Activated CD4-positive, alpha-beta T cell treated with anti-CD3 and anti-CD28 coated beads for 4 hours (primary cell): ENCODE measurements around the gene KIFC1.

Source experiments
- DNase-seq, 2 donors: peaks; one replicate each; pipeline ENCODE4 v3.0.0-alpha.2; 2020

Gene KIFC1

DNA sequence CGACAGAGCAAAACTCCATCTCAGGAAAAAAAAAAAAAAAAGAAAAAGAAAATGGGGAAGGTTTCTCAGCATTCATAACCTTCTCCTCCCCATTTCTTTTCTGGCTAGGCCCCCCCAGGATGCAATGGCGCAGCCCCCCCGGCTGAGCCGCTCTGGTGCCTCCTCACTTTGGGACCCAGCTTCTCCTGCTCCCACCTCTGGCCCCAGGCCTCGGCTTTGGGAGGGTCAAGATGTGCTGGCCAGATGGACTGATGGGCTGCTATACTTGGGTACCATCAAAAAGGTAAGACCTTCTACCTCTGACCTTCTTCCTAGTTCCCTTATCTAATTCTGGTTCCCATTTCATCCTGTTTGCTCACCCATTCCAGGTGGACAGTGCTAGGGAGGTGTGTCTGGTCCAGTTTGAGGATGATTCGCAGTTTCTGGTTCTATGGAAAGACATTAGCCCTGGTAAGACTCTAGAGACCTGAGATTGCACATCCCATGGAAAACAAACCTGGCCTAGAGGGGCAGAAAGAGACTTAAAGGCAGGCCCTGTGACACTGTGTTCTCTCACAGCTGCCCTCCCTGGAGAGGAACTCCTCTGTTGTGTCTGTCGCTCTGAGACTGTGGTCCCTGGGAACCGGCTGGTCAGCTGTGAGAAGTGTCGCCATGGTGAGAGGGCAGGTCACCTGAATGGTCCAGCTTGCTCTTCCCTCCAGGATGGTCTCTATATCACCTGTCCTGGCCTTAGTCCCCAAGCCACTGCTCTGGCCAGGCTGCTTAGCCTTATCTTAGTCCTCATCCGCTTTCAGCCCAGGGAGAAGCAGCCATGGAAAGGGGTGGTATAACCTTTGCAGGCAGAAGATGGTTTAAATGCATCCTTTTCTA, 20.8 kb downstream of the KIFC1 start:
- no peak for DNase-seq

DNA sequence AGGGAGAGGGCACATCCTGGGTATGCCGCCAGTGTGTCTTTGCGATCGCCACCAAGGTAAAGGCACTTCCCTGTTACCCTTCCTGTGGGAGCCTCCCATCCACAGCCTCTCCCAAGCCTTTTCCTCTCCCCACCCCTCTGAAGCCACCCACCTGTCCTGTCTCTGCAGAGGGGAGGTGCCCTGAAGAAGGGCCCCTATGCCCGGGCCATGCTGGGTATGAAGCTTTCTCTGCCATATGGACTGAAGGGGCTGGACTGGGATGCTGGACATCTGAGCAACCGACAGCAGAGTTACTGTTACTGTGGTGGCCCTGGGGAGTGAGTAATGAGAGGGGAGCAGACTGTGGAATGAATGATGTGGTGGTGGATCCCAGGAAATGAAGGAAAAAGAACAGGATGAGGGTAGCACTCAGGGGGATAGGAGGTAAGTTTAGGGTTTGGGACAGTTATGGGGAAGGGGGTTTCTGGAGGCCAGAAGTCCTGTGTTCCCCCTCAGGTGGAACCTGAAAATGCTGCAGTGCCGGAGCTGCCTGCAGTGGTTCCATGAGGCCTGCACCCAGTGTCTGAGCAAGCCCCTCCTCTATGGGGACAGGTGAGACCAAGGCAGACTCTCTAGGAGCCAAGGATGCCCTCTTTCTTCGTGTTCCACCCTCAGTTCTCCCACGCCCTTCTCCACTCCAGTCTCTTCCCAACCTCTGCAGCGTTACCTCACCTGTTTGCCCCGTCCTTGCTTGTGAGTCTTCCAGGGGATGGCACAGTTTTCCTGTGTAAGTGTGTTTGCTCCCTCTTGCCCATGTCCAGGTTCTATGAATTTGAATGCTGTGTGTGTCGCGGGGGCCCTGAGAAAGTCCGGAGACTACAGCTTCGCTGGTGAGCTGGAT, 21.9 kb downstream of the KIFC1 start:
- DNase-seq = no peak

DNA sequence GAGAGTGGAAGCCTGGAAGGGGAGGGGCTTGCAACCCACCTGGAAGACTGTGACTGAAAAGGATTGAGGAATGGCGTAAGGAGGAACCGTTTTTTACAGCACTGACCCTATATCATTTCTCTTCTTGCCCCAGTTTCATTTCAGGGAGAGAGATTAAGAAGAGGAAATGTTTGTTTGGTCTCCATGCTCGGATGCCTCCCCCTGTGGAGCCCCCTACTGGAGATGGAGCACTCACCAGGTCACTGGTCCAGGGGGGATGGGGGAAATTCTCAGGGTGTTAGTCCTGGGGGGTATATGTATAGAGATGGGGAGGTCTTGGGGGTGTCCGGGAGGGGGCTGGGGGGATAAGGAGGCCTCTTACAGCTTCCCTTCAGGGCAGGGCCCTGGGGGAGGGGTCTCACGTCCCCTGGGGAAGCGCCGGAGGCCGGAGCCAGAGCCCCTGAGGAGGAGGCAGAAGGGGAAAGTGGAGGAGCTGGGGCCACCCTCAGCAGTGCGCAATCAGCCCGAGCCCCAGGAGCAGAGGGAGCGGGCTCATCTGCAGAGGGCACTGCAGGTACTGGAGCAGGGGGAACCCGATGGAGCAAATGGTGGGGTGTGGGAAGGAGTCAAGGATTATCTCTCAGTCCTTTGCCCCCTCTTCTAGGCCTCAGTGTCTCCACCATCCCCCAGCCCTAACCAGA, 23.1 kb downstream of the KIFC1 start:
- DNase-seq = no peak

DNA sequence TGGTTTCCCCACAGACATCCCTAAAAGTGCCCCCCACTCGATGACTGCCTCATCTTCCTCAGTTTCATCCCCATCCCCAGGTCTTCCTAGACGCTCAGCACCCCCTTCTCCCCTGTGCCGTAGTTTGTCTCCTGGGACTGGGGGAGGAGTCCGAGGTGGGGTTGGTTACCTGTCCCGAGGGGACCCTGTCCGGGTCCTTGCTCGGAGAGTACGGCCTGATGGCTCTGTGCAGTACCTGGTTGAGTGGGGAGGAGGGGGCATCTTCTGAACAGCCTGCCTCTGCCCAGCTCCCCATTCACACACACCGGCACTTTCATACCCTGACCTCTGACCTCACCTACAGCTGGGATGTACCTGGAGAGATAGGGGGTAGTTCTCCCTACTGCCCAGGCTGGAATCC, 24.2 kb downstream of the KIFC1 start:
- DNase-seq = no peak

DNA sequence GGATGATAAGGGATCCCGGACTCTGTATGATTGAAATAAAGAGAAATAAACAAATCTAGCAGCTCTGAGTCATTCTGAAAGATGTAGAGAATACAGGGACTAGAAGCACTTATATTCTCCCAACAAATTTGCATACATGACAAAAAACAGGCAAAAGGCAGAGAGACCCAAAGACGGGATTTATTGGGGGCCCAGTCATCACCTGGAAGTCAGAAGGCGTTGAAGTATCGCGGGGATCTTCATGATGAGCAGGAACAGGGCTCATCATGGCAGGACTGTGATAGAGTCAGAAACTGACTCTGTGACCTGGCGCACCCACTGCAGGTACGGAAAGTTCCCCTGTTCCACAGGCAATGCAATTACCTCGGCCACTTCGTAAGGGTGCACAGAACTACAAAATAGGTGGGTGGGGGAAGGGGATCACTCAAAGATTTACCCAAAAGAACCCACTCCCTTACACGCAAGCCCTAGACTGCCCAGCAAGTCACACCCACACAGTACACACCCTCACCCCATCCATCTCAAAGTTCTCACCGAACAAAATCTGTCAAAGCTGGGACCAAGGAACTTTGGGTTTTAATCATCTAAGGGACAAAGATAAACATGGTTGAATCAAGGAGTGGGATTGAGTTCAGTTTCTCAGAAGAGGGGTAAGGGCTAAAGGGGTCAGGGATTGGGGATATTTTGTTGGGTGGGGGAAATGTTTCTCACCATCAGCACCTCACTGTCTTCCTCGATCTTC, 24.9 kb downstream of the KIFC1 start:
- DNase-seq = no peak

DNA sequence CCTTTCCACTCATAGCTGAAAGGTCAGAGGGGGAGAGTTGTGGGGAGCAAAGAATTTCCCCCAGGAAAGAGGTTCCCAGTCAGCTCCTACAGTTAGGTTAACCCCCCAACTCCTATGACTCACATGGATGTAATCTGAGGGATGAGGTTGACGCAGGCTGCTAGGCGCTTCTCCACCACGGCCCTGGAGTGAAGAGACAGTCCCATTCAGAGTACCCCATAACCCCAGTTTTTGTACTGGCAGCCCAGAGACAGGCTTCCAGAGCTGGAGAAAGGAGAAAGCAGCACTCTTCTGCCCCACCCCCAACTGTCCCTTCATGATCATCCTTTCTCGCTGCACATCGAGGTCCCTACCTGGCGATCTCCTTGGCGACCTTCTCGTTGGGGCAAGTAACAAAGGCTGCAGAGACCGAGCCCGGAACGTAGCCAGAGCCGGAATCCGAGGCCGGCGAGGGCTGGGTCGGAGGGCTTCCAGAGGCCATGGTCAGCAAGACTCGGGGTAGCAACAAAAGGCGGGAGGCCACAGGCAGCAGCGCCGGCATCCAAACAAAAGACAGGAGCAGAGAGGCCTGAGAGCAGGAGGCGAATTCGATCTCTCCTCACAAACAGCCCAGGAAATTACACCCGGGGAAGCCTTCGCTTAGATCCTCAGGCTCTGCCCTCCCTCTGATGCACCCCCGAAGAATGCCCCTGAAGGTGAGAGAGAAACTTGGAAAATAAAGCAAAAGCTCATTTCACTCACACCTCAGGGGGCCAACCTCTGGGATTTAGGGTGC, 25.7 kb downstream of the KIFC1 start:
- DNase-seq = no peak

DNA sequence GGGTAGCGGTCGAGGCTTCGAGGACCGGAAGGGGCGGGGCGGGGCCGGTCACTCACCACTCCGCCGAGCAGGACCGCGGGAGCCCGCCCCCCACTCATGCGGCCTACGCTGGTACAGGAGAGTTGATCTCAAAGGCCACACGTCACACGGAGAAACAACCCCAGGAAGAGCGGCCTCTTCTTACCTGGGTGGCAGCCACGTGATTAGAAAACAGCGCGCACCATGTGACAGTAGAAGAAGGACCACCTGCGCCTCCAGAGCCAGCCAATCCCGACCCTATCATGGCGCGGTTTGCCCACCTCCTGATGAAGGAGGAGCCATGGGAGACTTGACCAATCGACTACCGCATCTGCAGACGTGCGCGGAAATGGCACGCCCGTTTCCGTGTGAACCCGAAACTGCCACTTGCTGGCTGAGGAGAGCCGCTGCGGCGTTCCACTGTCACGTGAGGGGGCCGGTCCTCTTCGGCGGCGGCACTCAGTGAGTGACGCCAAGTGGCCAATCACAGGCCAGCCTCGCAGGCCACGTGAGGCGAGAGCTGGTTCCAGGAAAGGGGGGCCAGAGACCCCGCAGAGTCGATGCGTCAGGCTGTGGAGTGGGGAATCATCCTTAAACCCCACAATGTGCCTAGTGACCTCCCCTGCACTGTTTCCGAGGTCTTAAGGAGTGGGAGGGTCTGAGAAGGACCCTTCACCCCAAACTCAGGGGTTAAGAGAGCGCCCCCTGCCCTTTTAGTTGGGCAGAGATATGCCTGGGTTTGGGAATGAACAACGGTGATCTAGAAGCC, 26.5 kb downstream of the KIFC1 start, which contains the start of gene CUTA:
Gene CUTA, minus strand, starts transcription at position 205 of the 787 bp plus-strand sequence. Its CDS starts 107 bp downstream, at position 98.
- peak; percentile 96 to 99 for DNase-seq

DNA sequence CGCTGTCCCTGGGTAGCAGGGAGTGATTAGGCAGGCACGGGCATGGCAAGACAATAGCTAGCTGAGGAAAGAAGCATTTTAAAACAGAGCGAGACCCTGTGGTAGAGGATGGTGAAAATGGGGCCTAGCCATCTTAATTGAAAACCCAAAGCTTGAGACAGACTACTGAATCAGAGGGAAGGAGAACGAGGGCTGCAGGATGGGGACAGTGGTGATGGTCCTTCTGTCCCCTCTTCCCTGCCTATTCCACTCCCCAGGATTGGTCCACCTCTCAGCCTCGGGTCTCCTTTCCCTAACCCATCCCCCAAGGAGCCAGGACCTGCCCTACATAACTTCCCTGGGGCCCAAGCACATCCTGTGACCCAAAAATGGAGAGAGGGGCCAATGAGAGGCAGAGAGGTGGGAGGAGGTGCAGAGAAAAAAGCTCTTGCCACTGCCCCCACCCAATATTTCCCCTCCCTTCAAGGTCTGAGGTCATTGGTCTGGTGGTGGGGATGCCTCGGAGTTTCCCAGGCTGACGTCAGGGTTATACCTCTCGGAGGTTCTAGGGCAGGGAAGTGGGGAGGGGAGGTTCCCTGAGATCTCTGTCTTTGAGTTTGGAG, 27.2 kb downstream of the KIFC1 start:
- peak; percentile 51 to 55 for DNase-seq

DNA sequence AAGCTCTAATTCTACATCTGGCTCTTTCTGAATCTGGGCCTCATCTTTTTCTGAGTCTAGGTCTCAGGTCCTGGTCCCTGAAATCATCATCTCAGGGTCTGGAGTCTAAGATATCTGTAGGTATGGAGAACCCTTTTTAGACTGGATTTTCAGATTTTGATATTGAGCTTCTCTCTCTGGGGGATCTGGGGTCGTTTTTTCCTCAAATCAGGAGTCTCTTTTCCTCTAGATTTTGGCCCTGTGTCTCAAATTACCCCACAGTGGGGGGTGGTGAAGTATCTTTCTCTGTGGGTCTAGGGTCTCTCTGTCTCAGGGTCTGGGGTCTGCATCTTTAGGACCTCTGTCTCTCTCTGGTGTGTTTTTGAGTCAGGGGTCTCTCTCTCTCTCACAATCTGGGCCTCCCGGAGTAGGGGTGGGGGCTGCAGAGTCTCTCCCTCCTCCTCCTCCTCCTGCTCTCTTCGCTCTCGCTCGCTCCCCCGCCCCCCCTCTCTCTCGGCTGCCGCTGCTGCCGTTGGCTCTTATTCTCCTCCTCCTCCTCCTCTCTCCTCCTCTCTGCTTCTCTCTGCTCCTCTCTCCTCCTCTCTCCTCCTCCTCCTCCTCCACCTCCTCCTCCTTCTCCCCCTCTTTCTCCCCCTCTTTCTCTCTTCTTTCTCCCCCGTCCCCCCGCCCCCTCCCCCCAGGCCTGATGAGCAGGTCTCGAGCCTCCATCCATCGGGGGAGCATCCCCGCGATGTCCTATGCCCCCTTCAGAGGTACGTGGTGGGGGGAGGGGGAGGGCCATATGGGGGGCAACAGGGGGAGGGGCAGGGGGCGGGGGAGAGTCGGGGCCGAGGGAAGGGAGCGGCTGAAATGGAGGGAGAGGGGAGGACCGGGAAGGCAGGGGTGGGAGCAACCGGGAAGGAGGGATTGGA, 28.2 kb downstream of the KIFC1 start, which contains the start of gene SYNGAP1:
Gene SYNGAP1, plus strand, starts transcription at position 486 of the 911 bp plus-strand sequence. Its CDS starts 200 bp downstream, at position 686.
- DNase-seq = peak; percentile 51 to 53

DNA sequence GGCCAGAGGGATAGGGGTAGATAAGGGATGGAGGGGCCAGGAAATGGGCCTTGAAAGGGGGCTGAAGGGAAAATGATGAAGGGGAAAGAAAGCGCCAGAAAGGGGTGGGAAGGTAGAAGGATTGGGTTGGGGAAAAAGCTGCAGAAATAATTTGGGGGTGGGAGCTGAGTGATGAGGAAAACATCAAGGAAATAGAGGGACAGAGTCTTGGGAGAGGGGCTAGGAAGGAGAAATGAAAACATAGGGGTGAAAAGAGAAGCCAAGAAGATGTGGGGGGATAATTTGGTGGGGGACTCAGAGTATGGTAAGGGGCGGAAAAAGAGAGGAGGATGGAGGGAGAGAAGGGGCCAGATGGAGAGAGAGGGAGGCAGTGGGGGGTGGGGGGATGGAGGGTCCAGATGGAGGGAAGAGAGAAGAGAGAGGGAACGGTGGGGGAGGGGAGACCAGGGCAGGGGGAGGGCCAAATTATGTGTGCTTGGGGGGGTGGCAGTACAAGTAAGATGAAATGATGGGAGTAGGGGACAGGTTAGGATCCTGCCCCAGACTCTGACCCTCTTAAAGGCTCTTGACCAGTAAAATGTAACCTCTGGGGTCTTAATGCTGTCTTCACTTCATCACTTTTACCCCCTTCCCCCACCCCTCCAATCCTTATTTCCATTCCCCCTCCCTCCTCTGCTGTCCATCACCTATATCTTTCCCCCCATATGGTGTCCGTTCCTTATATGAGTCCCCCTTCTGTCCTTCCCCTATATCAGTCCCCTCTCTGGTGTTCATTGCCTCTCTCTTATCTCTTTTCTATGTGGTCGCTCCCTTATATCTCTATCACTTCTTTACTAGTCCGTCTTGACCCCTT, 29.1 kb downstream of the KIFC1 start:
- no peak for DNase-seq

DNA sequence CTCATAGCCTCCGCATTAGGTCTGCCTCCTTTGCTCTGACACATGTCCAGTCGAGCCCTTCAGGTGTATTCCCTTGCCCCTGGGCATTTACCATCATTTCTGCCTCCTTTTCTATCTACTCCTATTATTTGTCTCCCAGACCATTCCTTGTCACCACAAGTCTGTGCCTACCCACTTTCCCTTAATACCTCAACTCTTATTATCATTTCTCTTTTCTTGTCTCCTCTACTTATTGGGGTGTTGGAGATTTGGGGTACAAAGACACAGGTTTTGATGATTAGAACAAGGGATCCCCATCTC, 29.7 kb downstream of the KIFC1 start:
- DNase-seq = no peak

DNA sequence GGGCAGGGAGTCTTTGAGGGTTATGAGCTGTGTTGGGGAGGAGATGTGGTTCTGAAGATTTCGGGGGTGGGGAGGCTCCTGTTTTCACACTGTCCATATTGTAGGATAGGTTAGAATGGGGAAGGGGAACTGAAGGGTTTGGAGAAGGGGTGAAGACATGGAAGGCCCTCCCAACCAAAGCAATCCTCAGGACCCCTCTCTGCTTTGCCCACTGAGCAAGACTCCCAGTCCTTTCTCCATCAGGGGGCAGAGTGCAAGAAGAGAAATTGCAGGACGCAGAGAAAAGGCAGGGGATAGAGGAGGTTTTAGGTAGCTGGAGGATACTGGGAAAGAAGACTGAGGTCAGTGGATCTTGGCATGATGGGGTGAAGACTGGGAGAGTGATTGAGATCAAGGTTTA, 32.2 kb downstream of the KIFC1 start:
- DNase-seq = no peak

DNA sequence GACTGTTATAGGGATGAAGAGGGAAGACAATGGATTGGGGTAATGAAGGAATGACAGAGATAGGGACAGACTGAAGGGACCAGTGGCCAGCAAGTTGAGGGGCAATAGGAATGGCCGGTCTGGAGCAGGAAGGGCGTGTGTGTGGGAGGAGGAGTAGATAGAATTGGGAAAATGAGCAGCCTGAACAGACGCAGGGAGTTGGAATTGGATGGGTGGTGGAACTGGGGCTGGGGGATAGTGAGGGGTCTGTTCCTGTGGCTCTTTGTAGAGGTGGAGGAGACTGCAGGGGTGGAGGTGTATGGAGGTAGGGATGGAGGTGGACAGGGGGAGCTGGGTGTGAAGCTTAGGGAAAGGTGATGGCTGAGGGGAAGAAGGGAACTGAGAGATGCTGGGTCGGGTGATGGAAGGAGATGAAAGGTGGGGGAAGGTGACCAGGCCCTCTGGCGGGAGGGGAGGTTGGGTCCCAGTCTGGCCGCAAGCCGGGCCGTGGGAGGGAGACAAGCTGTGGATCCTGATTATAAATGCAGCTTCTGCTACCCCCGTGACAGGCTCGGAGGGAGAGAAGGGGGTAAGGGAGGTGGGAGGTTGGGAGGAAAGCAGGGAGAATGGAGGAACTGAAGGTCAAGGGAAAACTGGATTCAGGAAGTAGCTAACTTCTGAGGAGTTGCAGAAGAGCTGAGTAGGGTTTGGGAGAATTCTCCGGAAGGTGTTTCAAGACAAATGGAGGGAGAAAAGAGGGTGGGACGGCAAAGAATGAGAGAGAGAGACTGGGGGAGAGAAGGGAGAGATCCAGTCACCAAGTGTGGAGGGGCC, 33.4 kb downstream of the KIFC1 start:
- DNase-seq = no peak

DNA sequence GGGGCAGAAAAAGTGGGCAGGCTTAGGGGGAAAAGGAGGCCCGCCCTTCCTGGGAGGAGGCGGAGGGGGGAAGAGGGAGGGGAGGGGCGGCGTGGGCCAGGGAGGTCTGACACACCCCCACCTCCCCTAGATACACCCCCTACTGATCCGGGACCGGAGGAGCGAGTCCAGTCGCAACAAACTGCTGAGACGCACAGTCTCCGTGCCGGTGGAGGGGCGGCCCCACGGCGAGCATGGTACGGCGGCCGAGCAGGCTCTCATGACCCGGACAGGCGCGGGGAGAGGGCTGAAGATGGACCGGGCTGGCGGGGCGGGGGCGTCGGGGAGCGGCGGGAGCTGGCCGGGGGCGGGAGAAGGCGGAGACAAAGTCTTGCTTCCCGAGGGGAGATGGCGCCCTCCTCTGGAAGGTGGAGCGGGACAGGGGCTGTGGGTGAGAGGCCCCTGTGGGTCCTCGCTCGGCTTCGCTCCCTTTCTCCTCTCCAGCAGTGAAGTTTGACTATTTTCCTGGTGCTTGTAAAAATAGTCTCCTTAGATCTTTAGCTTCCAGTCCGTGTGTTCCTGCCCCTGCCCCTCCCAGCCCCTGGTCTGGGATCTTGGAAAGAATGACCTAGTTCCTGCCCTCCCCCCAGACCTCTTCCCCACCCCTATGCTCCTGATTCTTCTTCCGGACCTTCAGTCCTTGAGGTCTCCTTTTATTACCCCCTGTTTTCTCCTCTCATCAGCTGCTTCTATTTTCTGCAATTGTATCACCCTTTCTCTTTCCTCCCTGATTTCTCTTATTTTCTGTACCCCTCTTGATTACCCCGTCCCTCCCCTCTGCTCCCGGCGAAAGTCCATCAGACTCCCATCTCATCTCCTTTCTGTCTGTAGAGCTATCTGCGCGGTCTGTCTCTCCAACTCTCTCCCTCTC, 34.3 kb downstream of the KIFC1 start:
- DNase-seq = peak; percentile 83 to 84

DNA sequence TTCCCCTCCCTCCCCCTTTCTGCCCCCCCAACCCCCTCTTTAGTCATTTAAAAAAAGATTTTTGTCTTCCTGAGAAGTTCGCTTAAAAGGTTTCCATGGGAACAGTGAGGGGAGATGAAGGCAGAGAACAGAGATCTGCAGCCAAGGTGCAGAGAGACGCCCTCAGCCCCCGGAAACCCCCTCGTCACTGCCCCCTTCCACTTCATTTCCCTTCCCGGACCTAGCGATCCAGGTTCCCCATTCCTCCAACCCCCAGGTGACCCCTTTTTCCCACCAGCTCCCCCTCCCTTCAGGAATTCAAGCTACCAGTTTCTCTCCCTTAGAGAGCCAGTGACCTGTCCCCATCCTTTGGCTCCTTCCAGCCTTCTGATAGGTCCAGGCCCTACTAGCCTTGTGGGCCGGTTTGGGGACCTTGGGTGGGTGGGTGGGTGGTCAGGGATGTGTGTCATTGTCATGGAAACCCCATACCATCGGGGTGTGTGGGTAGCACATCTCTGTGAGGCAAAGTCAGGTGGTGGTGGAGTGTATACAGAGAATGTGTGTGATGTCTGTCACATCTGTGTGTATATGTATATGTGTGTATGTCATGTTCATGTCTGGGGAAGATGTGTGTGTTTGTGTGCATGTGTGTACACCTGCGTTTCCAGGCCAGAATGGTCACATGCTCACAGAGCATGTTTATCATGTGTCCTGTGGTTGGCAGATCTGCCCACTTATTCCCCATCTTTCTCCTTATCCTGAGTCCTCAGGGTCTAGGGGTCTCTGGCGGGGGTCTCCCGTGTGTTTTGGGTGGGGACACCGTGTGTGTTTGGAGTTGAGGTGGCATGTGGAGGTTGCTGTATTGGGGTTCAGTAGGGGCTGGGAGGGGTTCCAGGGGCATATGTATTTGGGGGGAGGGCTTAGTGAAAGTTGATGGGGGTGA, 35.2 kb downstream of the KIFC1 start:
- DNase-seq = peak; percentile 31 to 33
